ENCODE results near the gene LLPH.
A peak's percentile ranks its signal among the peaks of the same experiment; 100 is the strongest.

Gene LLPH

GRCh38 chr12:66156654-66157053, 26.1 kb upstream of the LLPH start:
- no peak for TF ChIP-seq CTCF (conservative IDR thresholded peaks at IDR 0.05; ENCODE audit: low read length)
- H3K4me3 ChIP-seq (ENCODE audit: low read length) = no peak overlapping the region
- no peak for DNase-seq (ENCODE audit: low read depth)

GRCh38 chr12:66154776-66155175, 24.2 kb upstream of the LLPH start:
- no peak for TF ChIP-seq CTCF (conservative IDR thresholded peaks at IDR 0.05; ENCODE audit: low read length)
- DNase-seq (ENCODE audit: low read depth) = no peak
- no peak overlapping the region for H3K4me3 ChIP-seq (ENCODE audit: low read length)

- no peak overlapping the region for H3K4me3 ChIP-seq (ENCODE audit: low read length)
- no peak for TF ChIP-seq CTCF (conservative IDR thresholded peaks at IDR 0.05; ENCODE audit: low read length)
- DNase-seq (ENCODE audit: low read depth) = peak; percentile 57
Observed at GRCh38 chr12:66152732-66153131, 22.2 kb upstream of the LLPH start.

GRCh38 chr12:66149702-66150398, 19.3 kb upstream of the LLPH start:
- TF ChIP-seq CTCF (conservative IDR thresholded peaks at IDR 0.05; ENCODE audit: low read length) = peak; percentile 19; the same call in 1 of the 2 replicates
- DNase-seq (ENCODE audit: low read depth) = no peak
- no peak overlapping the region for H3K4me3 ChIP-seq (ENCODE audit: low read length)

- peak; percentile 77 for DNase-seq (ENCODE audit: low read depth)
- H3K4me3 ChIP-seq (ENCODE audit: low read length) = no peak overlapping the region
- TF ChIP-seq CTCF (conservative IDR thresholded peaks at IDR 0.05; ENCODE audit: low read length) = peak; percentile 65
Observed at GRCh38 chr12:66144791-66145754, 14.5 kb upstream of the LLPH start.

- no peak for DNase-seq (ENCODE audit: low read depth)
- no peak for TF ChIP-seq CTCF (conservative IDR thresholded peaks at IDR 0.05; ENCODE audit: low read length)
- H3K4me3 ChIP-seq (ENCODE audit: low read length) = no peak overlapping the region
Observed at GRCh38 chr12:66143868-66144267, 13.3 kb upstream of the LLPH start.

Data from AG10803 (cell line).